Amniotic stem cell (primary cell): ENCODE results near the gene AGBL1.

Experiments
- DNase-seq: peaks from one replicate; lab custom pipeline; 2025; lab: John Stamatoyannopoulos, UW

AGBL1 gene

GRCh38 chr15:86813892-86814291 lies 734.2 kb downstream of the AGBL1 start:
- no peak for DNase-seq

- DNase-seq = no peak
These were observed 749.6 kb downstream of the AGBL1 start for GRCh38 chr15:86829245-86829644.

GRCh38 chr15:86830304-86830703 lies 750.6 kb downstream of the AGBL1 start:
- no peak for DNase-seq

GRCh38 chr15:86833595-86833994 lies 753.9 kb downstream of the AGBL1 start:
- no peak for DNase-seq

- no peak for DNase-seq
These were observed 754.6 kb downstream of the AGBL1 start for GRCh38 chr15:86834115-86834863.

- no peak for DNase-seq
These were observed 757.8 kb downstream of the AGBL1 start for GRCh38 chr15:86837294-86838061.

- DNase-seq = no peak
These were observed 759.8 kb downstream of the AGBL1 start for GRCh38 chr15:86839502-86839901.

GRCh38 chr15:86840996-86841395 lies 761.3 kb downstream of the AGBL1 start:
- DNase-seq = no peak

- no peak for DNase-seq
These were observed 762.5 kb downstream of the AGBL1 start for GRCh38 chr15:86842199-86842598.

- DNase-seq = no peak
These were observed 766.4 kb downstream of the AGBL1 start for GRCh38 chr15:86846036-86846435.

- no peak for DNase-seq
These were observed 769.5 kb downstream of the AGBL1 start for GRCh38 chr15:86849136-86849535.

GRCh38 chr15:86849558-86850285 lies 770.1 kb downstream of the AGBL1 start:
- DNase-seq = no peak

GRCh38 chr15:86850939-86851338 lies 771.3 kb downstream of the AGBL1 start:
- no peak for DNase-seq

GRCh38 chr15:86852741-86853140 lies 773.1 kb downstream of the AGBL1 start:
- DNase-seq = no peak

- DNase-seq = no peak
These were observed 774.5 kb downstream of the AGBL1 start for GRCh38 chr15:86854176-86854575.

GRCh38 chr15:86855307-86856291 lies 775.9 kb downstream of the AGBL1 start:
- no peak for DNase-seq

GRCh38 chr15:86857701-86858100 lies 778.0 kb downstream of the AGBL1 start:
- DNase-seq = no peak

- DNase-seq = no peak
These were observed 783.7 kb downstream of the AGBL1 start for GRCh38 chr15:86863226-86863915.

- no peak for DNase-seq
These were observed 786.2 kb downstream of the AGBL1 start for GRCh38 chr15:86865920-86866319.

- no peak for DNase-seq
These were observed 791.2 kb downstream of the AGBL1 start for GRCh38 chr15:86870846-86871245.

GRCh38 chr15:86871964-86872363 lies 792.3 kb downstream of the AGBL1 start:
- no peak for DNase-seq
